Neural cell (in vitro differentiated cells): Measurements from ENCODE around the gene SGTA.

Experiments
- POLR2AphosphoS5 ChIP-seq: IDR thresholded peaks from 2 replicates; pipeline ENCODE4 v1.6.1; 2012
- TAF1 ChIP-seq: IDR thresholded peaks from 2 replicates; pipeline ENCODE4 v1.6.1; 2012; ENCODE audit warnings: low read depth
- TF ChIP-seq, protein P1 (sequence below): fragments of 450-650 bp; IDR thresholded peaks from 2 replicates; pipeline ENCODE4 v1.5.1; 2014; ENCODE audit warnings: antibody characterized with exemption, mild to moderate bottlenecking, moderate library complexity; ENCODE audit not compliant: poor library complexity, severe bottlenecking
- TF ChIP-seq, protein P2 (sequence below): IDR thresholded peaks from 2 replicates; pipeline ENCODE4 v1.6.1; 2012; ENCODE audit warnings: borderline replicate concordance

DNA sequence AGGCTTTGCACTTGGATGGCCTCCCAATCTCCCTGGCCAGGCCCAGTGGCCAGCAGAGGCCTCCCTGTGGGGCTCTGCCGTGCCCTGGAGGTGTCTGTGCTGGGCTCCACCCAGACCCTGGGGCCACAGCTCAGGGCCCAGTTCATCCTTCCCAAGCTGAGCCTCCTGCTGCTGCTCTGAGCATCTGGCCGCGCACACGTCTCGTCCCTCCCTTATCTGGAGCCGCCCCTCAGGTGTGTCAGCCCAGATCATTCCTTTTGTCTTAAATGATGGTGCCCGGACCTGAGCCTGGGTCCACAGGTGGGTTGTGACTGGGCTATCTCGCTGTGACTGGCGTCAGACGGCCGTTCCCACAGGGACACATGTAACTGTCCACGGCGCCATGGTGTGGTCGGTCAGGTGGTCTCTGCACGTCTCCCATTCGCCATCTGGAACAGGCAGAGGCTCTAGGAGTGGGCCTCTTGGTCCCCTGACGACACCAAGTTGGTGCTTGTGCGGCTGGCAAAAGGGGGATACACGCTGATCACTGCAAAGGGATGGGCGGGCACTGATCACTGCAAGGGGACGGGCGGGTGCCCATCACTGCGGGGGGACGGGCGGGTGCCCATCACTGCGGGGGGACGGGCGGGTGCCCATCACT lies 22.3 kb upstream of the SGTA start:
- TF ChIP-seq, protein P1, sequence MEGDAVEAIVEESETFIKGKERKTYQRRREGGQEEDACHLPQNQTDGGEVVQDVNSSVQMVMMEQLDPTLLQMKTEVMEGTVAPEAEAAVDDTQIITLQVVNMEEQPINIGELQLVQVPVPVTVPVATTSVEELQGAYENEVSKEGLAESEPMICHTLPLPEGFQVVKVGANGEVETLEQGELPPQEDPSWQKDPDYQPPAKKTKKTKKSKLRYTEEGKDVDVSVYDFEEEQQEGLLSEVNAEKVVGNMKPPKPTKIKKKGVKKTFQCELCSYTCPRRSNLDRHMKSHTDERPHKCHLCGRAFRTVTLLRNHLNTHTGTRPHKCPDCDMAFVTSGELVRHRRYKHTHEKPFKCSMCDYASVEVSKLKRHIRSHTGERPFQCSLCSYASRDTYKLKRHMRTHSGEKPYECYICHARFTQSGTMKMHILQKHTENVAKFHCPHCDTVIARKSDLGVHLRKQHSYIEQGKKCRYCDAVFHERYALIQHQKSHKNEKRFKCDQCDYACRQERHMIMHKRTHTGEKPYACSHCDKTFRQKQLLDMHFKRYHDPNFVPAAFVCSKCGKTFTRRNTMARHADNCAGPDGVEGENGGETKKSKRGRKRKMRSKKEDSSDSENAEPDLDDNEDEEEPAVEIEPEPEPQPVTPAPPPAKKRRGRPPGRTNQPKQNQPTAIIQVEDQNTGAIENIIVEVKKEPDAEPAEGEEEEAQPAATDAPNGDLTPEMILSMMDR, result no peak
- TF ChIP-seq POLR2AphosphoS5, result no peak
- TF ChIP-seq, protein P2, sequence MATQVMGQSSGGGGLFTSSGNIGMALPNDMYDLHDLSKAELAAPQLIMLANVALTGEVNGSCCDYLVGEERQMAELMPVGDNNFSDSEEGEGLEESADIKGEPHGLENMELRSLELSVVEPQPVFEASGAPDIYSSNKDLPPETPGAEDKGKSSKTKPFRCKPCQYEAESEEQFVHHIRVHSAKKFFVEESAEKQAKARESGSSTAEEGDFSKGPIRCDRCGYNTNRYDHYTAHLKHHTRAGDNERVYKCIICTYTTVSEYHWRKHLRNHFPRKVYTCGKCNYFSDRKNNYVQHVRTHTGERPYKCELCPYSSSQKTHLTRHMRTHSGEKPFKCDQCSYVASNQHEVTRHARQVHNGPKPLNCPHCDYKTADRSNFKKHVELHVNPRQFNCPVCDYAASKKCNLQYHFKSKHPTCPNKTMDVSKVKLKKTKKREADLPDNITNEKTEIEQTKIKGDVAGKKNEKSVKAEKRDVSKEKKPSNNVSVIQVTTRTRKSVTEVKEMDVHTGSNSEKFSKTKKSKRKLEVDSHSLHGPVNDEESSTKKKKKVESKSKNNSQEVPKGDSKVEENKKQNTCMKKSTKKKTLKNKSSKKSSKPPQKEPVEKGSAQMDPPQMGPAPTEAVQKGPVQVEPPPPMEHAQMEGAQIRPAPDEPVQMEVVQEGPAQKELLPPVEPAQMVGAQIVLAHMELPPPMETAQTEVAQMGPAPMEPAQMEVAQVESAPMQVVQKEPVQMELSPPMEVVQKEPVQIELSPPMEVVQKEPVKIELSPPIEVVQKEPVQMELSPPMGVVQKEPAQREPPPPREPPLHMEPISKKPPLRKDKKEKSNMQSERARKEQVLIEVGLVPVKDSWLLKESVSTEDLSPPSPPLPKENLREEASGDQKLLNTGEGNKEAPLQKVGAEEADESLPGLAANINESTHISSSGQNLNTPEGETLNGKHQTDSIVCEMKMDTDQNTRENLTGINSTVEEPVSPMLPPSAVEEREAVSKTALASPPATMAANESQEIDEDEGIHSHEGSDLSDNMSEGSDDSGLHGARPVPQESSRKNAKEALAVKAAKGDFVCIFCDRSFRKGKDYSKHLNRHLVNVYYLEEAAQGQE, result no peak
- no peak for TF ChIP-seq TAF1
